GM23338 (cell line): Measurements from ENCODE around the gene CNOT8. TPM values are rescaled to one million over a fixed set of nuclear protein-coding genes. Genes with fewer than 3 reads are reported as not detected.

ENCODE experiments used
- ATAC-seq: fragments of 200-7000 bp; cut with Tn5 transposase; 3 replicates; pipeline ENCODE4 v1.9.1; 2020
- DNase-seq: peaks from one replicate; pipeline ENCODE4 v3.0.0-alpha.2; 2015; ENCODE audit warnings: low spot score
- H2AFZ ChIP-seq: fragments of 200-600 bp; sonication (generic); 2 replicates; pipeline ENCODE4 v1.8.0; 2016; ENCODE audit warnings: antibody characterized with exemption, mild to moderate bottlenecking, moderate library complexity
- H3F3A ChIP-seq: fragments of 200-600 bp; sonication (generic); replicated peaks from 2 replicates; pipeline ENCODE4 v1.8.0; 2017; ENCODE audit warnings: antibody characterized with exemption, mixed run types, low read depth
- H3K27ac ChIP-seq: fragments of 200-600 bp; sonication (generic); 2 replicates; pipeline ENCODE4 v1.6.1; 2016; ENCODE audit warnings: low read depth
- H3K27me3 ChIP-seq: fragments of 200-600 bp; sonication (generic); 2 replicates; pipeline ENCODE4 v1.8.0; 2016; ENCODE audit warnings: mild to moderate bottlenecking, mixed run types, moderate library complexity; ENCODE audit not compliant: insufficient read depth
- H3K36me3 ChIP-seq: fragments of 200-600 bp; sonication (generic); 2 replicates; pipeline ENCODE4 v1.8.0; 2016; ENCODE audit warnings: mild to moderate bottlenecking; ENCODE audit not compliant: insufficient read depth
- H3K4me1 ChIP-seq: fragments of 200-600 bp; sonication (generic); 2 replicates; pipeline ENCODE4 v1.8.0; 2016; ENCODE audit warnings: mild to moderate bottlenecking, moderate library complexity; ENCODE audit not compliant: insufficient read depth
- H3K4me2 ChIP-seq: fragments of 200-600 bp; sonication (generic); 2 replicates; pipeline ENCODE4 v1.7.1; 2017; ENCODE audit warnings: mixed run types
- H3K4me3 ChIP-seq: fragments of 200-600 bp; sonication (generic); 2 replicates; pipeline ENCODE4 v1.6.1; 2016; ENCODE audit warnings: mixed run types
- H3K79me2 ChIP-seq: fragments of 200-600 bp; sonication (generic); replicated peaks from 2 replicates; pipeline ENCODE4 v1.8.0; 2017; ENCODE audit warnings: mild to moderate bottlenecking; ENCODE audit not compliant: insufficient read depth
- H3K9me2 ChIP-seq: fragments of 200-600 bp; sonication (generic); 2 replicates; pipeline ENCODE4 v1.8.0; 2017; ENCODE audit not compliant: insufficient read depth
- H4K20me1 ChIP-seq: fragments of 200-600 bp; sonication (generic); replicated peaks from 2 replicates; pipeline ENCODE4 v1.8.0; 2017; ENCODE audit warnings: mild to moderate bottlenecking; ENCODE audit not compliant: insufficient read depth
- H3K27ac Mint-ChIP-seq: 2 replicates; pipeline ENCODE4 v1.8.0; 2020; ENCODE audit warnings: inconsistent platforms, mild to moderate bottlenecking, moderate library complexity, mixed read lengths
- H3K27me3 Mint-ChIP-seq: 3 replicates; pipeline ENCODE4 v1.8.0; 2022; ENCODE audit warnings: low read depth, mild to moderate bottlenecking, moderate library complexity, mixed read lengths, inconsistent platforms; ENCODE audit not compliant: insufficient read depth, poor library complexity
- H3K36me3 Mint-ChIP-seq: 3 replicates; pipeline ENCODE4 v1.8.0; 2021; ENCODE audit warnings: low read depth, mild to moderate bottlenecking, inconsistent platforms, moderate library complexity, mixed read lengths
- H3K4me1 Mint-ChIP-seq: 3 replicates; pipeline ENCODE4 v1.8.0; 2020; ENCODE audit warnings: mild to moderate bottlenecking, inconsistent platforms, mixed read lengths
- H3K4me3 Mint-ChIP-seq: 3 replicates; pipeline ENCODE4 v1.8.0; 2021; ENCODE audit warnings: moderate library complexity, mild to moderate bottlenecking, inconsistent platforms, mixed read lengths
- H3K9me3 Mint-ChIP-seq: 3 replicates; pipeline ENCODE4 v1.8.0; 2020; ENCODE audit warnings: moderate library complexity, mild to moderate bottlenecking, inconsistent platforms, mixed read lengths
- EZH2 ChIP-seq: fragments of 200-600 bp; sonication (generic); IDR thresholded peaks from one replicate; pipeline ENCODE4 v1.8.0; 2017; ENCODE audit warnings: antibody characterized with exemption, mild to moderate bottlenecking, low read depth; ENCODE audit not compliant: unreplicated experiment
- EZH2phosphoT487 ChIP-seq: fragments of 200-600 bp; sonication (generic); IDR thresholded peaks from one replicate; pipeline ENCODE4 v1.8.1; 2018; ENCODE audit warnings: antibody characterized with exemption; ENCODE audit not compliant: unreplicated experiment
- JUNB ChIP-seq: IDR thresholded peaks from one replicate; pipeline ENCODE4 v1.6.1; 2016; ENCODE audit warnings: antibody characterized with exemption; ENCODE audit not compliant: unreplicated experiment
- NANOG ChIP-seq: IDR thresholded peaks from 2 replicates; pipeline ENCODE4 v1.6.1; 2016; ENCODE audit warnings: antibody characterized with exemption, borderline replicate concordance
- REST ChIP-seq: IDR thresholded peaks from one replicate; pipeline ENCODE4 v1.6.1; 2018; ENCODE audit warnings: antibody characterized with exemption; ENCODE audit not compliant: unreplicated experiment
- STAT1 ChIP-seq: IDR thresholded peaks from one replicate; pipeline ENCODE4 v1.6.1; 2016; ENCODE audit warnings: antibody characterized with exemption; ENCODE audit not compliant: unreplicated experiment
- ZNF331 ChIP-seq: fragments of 250-450 bp; sonication (Bioruptor Pico); IDR thresholded peaks from 2 replicates; pipeline ENCODE4 v1.5.0; 2020; ENCODE audit warnings: low read depth, mild to moderate bottlenecking, moderate library complexity
- polyA plus RNA-seq: library from polyadenylated mRNA; unstranded; fragments of >200 nt; fragmentation: Nextera tagmentation; extraction: Ambion mirVana; gene quantifications from 2 replicates; pipeline ENCODE4 v1.2.1, GENCODE V29; 2016
- total RNA-seq: library from RNA; depleted of rRNA; stranded (reverse); fragments of >200 nt; shearing (Covaris generic); gene quantifications from 2 replicates; pipeline ENCODE4 v1.2.3, GENCODE V29; 2014
- TF ChIP-seq, protein P1 (sequence below): fragments of 250-450 bp; sonication (Bioruptor Pico); IDR thresholded peaks from 2 replicates; pipeline ENCODE4 v1.5.0; 2020; ENCODE audit warnings: mild to moderate bottlenecking, moderate library complexity

Gene CNOT8
- total and polyA plus RNA-seq, 2 experiments from 2014 or later: 31.2 to 77.7 TPM

DNA sequence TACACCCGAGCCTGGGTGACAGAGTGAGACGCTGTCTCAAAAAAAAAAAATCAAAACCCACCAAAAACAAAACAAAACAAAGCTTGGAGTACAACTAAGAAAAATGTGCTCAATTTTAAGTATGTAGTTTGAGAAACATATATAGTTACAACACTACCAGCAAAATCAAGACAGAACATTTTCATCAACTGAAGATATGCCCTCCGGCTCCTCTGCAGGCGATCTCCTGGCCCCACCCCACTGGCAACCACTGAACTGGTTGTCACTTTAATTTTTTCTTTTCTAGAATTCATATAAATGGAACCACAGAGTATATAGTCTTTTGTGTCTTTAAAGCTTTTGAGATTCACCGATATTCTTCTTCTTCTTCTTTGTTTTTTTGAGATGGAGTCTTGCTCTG lies 35.0 kb downstream of the CNOT8 start:
- Mint-ChIP-seq H3K4me3 (no peak overlapping the region), H3K27ac (no peak overlapping the region), H3K9me3 (no peaks in the 10 kb centered on the region; the same call in 2 of the 3 replicates), H3K4me1 (no peaks in the 10 kb centered on the region), H3K27me3 (no peaks in the 10 kb centered on the region), H3K36me3 (peaks cover 90% of the 10 kb centered on the region)
- no peak for DNase-seq
- 0 out of 2 replicates have a peak, but pooled peaks cover 3% of the 10 kb centered on the region for H3F3A ChIP-seq
- no peaks in the 10 kb centered on the region for H3K27me3 ChIP-seq
- no peak overlapping the region for H3K4me2 ChIP-seq
- no peak overlapping the region for H2AFZ ChIP-seq
- ATAC-seq: no peak
- H4K20me1 ChIP-seq: no peaks in the 10 kb centered on the region; the same call in 1 of the 2 replicates
- no peaks in the 10 kb centered on the region for H3K4me1 ChIP-seq
- H3K79me2 ChIP-seq: no peaks in the 10 kb centered on the region
- no peak overlapping the region for H3K27ac ChIP-seq
- H3K9me2 ChIP-seq: no peaks in the 10 kb centered on the region
- no peak overlapping the region for H3K4me3 ChIP-seq
- TF ChIP-seq STAT1: no peak
- TF ChIP-seq, protein P1, sequence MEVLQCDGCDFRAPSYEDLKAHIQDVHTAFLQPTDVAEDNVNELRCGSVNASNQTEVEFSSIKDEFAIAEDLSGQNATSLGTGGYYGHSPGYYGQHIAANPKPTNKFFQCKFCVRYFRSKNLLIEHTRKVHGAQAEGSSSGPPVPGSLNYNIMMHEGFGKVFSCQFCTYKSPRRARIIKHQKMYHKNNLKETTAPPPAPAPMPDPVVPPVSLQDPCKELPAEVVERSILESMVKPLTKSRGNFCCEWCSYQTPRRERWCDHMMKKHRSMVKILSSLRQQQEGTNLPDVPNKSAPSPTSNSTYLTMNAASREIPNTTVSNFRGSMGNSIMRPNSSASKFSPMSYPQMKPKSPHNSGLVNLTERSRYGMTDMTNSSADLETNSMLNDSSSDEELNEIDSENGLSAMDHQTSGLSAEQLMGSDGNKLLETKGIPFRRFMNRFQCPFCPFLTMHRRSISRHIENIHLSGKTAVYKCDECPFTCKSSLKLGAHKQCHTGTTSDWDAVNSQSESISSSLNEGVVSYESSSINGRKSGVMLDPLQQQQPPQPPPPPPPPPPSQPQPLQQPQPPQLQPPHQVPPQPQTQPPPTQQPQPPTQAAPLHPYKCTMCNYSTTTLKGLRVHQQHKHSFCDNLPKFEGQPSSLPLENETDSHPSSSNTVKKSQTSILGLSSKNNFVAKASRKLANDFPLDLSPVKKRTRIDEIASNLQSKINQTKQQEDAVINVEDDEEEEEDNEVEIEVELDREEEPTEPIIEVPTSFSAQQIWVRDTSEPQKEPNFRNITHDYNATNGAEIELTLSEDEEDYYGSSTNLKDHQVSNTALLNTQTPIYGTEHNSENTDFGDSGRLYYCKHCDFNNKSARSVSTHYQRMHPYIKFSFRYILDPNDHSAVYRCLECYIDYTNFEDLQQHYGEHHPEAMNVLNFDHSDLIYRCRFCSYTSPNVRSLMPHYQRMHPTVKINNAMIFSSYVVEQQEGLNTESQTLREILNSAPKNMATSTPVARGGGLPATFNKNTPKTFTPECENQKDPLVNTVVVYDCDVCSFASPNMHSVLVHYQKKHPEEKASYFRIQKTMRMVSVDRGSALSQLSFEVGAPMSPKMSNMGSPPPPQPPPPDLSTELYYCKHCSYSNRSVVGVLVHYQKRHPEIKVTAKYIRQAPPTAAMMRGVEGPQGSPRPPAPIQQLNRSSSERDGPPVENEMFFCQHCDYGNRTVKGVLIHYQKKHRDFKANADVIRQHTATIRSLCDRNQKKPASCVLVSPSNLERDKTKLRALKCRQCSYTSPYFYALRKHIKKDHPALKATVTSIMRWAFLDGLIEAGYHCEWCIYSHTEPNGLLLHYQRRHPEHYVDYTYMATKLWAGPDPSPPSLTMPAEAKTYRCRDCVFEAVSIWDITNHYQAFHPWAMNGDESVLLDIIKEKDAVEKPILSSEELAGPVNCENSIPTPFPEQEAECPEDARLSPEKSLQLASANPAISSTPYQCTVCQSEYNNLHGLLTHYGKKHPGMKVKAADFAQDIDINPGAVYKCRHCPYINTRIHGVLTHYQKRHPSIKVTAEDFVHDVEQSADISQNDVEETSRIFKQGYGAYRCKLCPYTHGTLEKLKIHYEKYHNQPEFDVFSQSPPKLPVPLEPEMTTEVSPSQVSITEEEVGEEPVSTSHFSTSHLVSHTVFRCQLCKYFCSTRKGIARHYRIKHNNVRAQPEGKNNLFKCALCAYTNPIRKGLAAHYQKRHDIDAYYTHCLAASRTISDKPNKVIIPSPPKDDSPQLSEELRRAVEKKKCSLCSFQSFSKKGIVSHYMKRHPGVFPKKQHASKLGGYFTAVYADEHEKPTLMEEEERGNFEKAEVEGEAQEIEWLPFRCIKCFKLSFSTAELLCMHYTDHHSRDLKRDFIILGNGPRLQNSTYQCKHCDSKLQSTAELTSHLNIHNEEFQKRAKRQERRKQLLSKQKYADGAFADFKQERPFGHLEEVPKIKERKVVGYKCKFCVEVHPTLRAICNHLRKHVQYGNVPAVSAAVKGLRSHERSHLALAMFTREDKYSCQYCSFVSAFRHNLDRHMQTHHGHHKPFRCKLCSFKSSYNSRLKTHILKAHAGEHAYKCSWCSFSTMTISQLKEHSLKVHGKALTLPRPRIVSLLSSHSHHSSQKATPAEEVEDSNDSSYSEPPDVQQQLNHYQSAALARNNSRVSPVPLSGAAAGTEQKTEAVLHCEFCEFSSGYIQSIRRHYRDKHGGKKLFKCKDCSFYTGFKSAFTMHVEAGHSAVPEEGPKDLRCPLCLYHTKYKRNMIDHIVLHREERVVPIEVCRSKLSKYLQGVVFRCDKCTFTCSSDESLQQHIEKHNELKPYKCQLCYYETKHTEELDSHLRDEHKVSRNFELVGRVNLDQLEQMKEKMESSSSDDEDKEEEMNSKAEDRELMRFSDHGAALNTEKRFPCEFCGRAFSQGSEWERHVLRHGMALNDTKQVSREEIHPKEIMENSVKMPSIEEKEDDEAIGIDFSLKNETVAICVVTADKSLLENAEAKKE: no peak
- peaks cover 75% of the 10 kb centered on the region for H3K36me3 ChIP-seq

DNA sequence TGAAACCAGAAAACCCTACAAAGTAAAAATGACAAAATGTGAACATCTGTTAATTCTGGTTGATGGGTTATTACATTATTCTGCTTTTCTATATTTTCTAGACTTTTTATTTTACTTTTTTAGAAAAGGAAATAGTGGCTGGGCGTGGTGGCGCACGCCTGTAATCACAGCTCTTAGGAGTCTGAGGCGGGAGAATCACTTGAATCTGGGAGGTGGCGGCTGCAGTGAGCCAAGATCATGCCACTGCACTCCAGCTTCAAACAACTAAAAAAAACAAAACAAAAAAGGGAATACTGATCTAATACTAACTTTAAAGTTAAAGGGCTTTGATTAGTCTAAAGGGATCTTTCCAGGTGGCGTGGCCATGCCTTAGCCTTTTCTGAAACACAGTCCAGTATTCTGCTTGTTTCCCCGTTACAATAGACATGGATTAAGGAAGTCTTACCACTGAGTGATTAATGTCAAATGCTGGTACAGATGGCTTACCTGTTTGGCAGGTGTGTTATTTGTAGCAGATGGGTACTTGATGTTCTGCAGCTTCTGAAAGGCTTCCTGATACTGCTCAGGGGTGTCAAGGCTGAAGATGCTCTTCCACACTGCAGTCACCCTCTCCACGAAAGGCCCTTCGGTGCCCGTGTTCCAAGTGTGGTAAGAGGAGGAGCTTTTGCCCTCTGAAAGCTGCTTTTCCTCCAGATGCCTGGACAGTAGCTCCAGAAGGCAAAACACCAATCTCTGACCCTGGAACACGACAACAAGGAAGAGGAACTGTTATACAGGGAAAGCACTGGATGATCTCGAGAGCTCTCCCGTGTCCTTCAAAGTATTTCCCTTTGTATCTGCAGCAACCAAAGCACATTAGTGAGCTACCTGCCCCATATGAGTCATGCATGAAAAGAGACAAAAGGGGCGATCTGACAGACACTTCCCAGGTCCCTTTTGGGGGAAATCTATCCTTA lies 37.5 kb downstream of the CNOT8 start:
- Histone ChIP-seq H4K20me1 (no peaks in the 10 kb centered on the region; the same call in 1 of the 2 replicates), H3K9me2 (no peaks in the 10 kb centered on the region), H3K4me1 (no peaks in the 10 kb centered on the region), H2AFZ (no peak overlapping the region), H3K4me2 (no peak overlapping the region), H3K79me2 (no peaks in the 10 kb centered on the region), H3K4me3 (no peak overlapping the region), H3K27ac (no peak overlapping the region), H3K27me3 (no peaks in the 10 kb centered on the region), H3F3A (no peaks in the 10 kb centered on the region), H3K36me3 (peaks cover 77% of the 10 kb centered on the region)
- peaks cover 91% of the 10 kb centered on the region for H3K36me3 Mint-ChIP-seq
- no peaks in the 10 kb centered on the region for H3K9me3 Mint-ChIP-seq
- ATAC-seq (no peak), DNase-seq (no peak)
- H3K4me1 Mint-ChIP-seq: no peaks in the 10 kb centered on the region
- TF ChIP-seq JUNB (no peak), ZNF331 (no peak), EZH2 (no peak), STAT1 (no peak), EZH2phosphoT487 (no peak), NANOG (no peak), REST (no peak)
- no peak overlapping the region for H3K27ac Mint-ChIP-seq
- no peak overlapping the region for H3K4me3 Mint-ChIP-seq
- no peaks in the 10 kb centered on the region for H3K27me3 Mint-ChIP-seq
